HG03196 (cell line): ENCODE measurements around the gene PRDM2.
"Not testable (repeated sequence)": the region's sequence is repeated elsewhere in the genome, so short reads cannot be mapped to it uniquely, and the experiment has no call there.

Source experiments
- ATAC-seq: cut with Tn5 transposase; IDR thresholded peaks from one replicate; pipeline ENCODE4 v1.9.1; 2021; ENCODE audit not compliant: unreplicated experiment

The PRDM2 gene

GRCh38 chr1:13699936-13700520, at the start of gene PRDM2:
Gene PRDM2 (plus strand): TSS chr1:13700188. CDS start chr1:13715606, 15,418 bp downstream.
- peak; percentile 26 for ATAC-seq

GRCh38 chr1:13651279-13651678, 48.7 kb upstream of the PRDM2 start:
- no peak for ATAC-seq

DNA sequence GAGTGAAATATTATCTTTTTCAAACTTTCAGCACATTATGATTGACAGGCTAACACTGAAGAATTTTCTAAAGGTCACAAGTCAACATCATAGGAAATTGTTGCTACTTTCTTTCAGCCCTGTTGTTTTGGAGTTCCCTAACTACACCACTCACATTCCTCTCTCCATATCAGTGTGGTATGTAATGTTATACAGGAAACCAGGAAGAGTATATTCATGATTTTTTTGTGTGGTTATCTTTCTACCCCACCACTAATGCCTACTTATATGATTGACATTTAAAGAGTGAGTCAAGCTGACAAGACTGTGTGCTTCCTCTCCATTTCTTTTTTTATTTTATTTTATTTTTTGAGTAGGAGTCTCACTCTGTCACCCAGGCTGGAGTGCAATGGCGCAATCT, 47.8 kb upstream of the PRDM2 start:
- ATAC-seq = no peak

GRCh38 chr1:13661539-13661938, 38.4 kb upstream of the PRDM2 start:
- ATAC-seq = no peak

DNA sequence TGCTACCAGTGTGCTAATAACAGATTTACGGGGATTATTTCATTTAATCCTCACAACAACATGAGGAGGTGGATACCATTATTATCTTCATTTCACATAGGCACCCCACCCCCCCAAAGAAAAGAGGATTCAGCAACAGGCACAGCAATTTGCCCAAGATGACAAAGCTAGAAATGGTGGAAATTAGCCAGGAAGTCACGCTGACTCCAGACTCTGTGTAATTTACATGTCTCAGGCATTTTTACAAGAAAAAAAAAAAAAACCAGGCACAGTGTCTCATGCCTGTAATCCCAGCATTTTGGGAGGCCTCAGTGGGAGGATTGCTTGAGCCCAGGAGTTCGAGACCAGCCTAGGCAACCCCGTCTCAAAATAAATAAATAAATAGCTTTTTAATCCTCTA, 37.5 kb upstream of the PRDM2 start:
- no peak for ATAC-seq

GRCh38 chr1:13663969-13664368, 36.0 kb upstream of the PRDM2 start:
- no peak for ATAC-seq

DNA sequence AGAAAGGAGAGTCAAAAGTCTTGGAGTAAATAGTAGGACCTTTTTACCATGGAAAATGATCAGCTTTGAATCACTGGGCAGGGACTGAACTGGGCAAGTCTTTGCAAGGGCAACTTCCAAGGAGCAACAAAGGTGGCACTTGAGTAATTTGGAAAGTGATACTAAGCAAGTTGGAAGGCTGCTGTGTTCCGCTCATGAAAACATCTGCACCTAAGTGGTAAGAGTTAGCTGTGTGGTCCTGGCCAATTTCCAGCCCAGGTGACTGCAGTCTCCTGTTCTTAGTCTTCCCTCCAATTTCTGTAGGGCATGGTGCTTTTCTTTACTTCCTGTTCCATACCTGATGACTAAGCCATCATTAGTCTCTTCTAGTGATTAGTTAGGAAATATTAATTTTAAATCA, 35.5 kb upstream of the PRDM2 start:
- no peak for ATAC-seq

DNA sequence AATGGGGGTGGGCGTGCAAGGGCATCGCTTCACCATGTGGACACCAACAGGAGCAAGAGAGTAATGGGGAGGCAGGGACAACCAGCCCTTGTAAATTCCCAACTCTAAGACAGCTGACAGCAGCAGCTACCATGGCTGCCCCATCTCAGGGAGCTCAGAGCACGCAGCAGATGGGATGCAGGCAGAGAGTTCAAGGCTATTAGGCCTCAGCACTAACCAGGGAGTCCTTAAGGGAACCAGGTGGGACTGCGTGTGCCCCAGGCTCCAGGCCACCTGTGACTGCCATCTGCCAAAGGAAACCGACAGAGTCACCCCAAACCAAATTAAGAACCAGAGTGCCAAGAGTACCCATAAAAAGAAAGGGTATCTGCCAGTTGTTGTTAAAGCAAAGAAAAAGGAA, 33.7 kb upstream of the PRDM2 start:
- no peak for ATAC-seq

GRCh38 chr1:13667691-13668090, 32.3 kb upstream of the PRDM2 start:
- ATAC-seq = no peak

GRCh38 chr1:13674377-13674776, 25.6 kb upstream of the PRDM2 start:
- ATAC-seq = no peak

DNA sequence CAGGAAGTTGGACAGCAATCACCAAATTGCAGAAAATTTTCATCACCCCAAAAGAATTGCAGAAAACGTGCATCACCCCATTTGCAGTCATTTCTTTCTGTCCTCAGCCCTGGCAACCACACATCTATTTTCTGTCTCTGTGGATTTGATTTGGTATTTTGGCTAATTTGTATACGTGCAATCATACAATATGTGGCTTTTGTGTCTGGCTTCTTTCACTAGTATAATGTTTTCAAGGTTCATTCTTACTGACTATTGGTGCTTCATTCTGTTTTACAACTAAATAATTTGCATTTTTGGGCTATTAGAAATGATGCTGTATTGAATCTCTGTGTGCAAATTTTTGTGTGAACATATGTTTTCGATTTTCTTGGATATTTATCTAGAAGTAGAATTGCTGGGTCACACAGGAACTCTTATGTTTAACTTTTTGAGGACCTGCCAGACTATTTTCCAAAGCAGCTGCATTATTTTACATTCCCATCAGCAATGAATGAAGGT, 24.8 kb upstream of the PRDM2 start:
- no peak for ATAC-seq

DNA sequence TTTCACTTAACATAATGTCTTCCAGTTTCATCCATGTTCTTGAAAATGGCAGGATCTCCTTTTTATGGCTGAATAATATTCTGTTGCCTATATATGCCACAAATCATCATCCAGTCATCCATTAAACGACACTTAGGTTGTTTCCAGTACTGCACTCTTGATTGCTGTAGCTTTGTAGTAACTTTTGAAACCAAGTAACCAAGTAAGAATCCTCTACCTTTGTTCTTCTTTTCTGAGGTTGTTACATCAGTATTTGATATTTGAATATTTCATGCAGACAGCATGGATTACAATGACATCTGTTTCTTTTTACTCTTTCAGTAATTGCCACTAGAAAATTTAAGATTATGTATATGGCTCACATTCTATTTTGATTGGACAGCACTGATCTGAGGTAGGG, 22.1 kb upstream of the PRDM2 start:
- ATAC-seq = no peak

GRCh38 chr1:13679651-13680050, 20.3 kb upstream of the PRDM2 start:
- ATAC-seq = no peak

DNA sequence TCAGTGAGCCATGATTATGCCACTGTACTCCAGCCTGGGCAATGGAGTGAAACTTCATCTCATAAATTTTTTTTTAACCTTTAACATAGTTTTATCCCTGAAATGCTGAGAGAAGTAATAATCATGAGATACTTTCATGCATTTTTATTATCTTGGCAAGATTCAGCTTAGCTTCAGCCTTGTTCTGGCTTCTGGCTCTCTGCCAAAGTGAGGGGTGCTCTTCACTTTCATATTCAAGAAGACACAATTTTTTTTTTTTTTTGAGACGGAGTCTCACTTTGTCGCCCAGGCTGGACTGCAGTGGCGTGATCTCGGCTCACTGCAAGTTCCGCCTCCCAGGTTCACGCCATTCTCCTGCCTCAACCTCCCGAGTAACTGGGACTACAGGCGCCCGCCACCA, 19.4 kb upstream of the PRDM2 start:
- ATAC-seq = not testable (repeated sequence)

DNA sequence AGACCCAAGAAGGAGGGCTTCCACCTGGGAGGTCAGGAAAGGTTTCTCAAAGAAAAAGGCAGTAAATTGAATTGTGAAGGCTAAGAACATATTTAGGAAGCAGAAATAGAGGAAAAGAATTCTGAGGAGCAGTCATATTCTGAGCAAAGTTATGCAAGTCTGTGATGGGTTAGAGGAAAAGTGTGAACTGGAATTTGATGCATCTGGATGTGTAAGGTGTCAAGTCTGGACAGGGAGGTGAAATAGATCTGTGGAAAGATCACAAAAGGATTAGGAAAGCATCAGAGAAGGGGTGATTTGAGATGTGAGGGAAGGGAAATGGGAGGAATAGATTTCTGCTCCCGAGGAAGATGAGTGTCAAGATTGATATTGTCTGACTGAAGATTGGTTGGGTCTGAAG, 18.1 kb upstream of the PRDM2 start:
- ATAC-seq = no peak

DNA sequence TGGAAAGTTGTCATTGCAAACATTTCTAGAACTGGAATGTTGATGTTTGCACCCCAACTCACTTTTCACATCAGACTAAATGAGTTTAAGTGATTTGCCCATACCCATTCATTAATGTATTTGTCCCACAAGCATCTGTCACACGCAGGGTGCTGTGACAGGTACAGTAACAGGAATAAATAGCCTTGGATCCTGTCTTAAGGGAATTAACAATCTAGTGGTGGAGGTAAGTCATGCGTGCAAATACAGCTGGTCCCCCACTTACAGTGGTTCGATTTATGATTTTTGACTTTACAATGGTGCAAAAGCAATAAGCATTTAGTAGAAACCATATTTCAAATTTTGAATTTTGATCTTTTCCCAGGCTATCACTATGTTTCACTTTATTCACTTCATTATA, 17.5 kb upstream of the PRDM2 start:
- no peak for ATAC-seq

GRCh38 chr1:13683206-13683605, 16.8 kb upstream of the PRDM2 start:
- ATAC-seq = no peak

GRCh38 chr1:13687151-13687715, 12.8 kb upstream of the PRDM2 start:
- ATAC-seq = no peak

DNA sequence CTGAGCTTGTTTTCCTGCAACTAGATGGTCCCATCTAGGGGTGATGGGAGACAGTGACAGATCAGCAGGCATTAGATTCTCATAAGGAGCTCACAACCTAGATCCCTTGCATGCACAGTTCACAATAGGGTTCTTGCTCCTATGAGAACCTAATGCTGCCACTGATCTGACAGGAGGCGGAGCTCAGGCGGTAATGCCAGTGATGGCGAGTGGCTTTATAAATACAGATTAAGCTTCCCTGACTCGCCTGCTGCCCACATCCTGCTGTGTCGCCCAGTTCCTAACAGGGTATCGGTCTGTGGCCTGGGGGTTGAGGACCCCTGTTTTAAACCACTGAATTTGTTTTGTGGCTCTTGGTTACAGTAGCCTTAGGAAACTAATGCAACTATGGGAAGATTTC, 6.9 kb upstream of the PRDM2 start:
- not testable (repeated sequence) for ATAC-seq

- ATAC-seq = no peak
Observed at GRCh38 chr1:13694886-13695684, 4.9 kb upstream of the PRDM2 start.

- ATAC-seq = no peak
Observed at GRCh38 chr1:13697738-13698137, 2.2 kb upstream of the PRDM2 start.

- no peak for ATAC-seq
Observed at GRCh38 chr1:13699510-13699909, 478 bp upstream of the PRDM2 start.
